ENCODE results near the gene CEBPA.
"Not testable (repeated sequence)": the region's sequence is repeated elsewhere in the genome, so short reads cannot be mapped to it uniquely, and the experiment has no call there.

CEBPA gene

GRCh38 chr19:33300009-33300893 is 2.1 kb downstream of the CEBPA start:
- peak; percentile 23 for DNase-seq

DNA sequence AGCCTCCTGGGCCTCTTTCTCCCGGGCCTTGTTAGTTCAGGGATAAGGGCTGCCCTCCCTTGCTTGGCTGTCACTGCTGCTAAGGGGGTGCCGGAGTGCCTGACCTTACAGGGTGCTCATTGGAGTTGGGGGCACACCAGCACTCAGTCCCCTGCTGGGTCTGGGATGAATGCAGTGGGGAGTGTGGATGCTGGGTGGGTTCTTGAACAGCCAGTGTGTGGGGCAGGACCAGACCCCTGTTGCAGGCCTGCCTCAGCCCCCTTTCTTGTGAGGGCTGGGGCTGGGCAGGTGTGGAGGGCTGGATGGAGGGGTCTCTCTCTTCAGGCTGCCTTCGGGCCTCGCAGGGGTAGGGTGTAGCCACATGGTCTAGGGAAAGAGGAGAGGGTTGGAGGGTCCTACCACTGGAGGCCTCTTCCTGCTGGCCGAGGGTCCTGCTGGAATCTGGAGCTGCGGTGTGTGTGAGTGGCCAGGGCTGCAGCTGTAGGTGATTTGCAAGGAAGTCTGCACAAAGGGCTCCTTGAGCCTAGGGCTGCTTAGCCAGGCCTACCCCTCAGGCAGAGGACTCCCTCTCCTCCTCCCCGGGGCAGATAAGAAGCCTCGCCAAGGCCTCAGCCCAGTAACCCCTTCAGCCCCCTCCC is 3.2 kb downstream of the CEBPA start:
- no peak for DNase-seq

DNA sequence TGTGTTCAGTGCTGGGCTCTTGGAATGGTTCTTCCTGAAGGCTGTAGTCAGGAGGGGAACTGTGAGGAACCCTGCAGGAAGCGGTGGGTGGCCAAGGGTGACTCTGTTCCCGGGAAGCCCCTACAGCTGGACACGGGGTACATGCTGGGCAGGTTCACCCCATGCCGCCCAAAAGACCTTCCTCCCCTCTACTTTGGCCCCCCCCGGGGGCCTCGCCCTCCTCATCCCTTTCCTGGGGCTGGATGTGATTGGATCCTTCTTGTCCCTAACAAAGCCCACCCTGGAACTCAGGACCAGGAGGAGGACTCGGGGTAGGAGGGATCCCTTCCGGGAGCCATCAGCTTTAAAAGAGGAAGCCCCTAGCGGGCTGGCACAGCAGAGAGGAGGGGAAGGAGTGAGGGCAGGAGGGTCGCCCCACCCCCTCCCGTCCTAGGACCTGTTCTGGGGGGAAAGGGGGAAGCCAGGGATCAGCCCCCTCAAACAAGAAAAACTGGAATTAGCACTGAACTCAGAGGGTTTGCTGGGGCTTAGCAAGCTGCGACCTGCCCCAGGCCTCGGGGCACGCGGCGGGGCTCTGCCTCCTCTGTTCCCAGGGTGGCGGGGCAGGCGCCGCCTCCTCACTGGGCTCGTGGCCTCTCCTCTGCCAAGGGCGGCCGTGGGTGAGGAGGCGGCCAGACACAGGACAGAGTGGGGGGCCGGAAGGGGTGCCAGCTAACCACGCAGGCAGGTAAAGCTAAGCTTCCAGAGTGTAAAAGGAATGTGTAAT is 4.0 kb downstream of the CEBPA start:
- DNase-seq = no peak

DNA sequence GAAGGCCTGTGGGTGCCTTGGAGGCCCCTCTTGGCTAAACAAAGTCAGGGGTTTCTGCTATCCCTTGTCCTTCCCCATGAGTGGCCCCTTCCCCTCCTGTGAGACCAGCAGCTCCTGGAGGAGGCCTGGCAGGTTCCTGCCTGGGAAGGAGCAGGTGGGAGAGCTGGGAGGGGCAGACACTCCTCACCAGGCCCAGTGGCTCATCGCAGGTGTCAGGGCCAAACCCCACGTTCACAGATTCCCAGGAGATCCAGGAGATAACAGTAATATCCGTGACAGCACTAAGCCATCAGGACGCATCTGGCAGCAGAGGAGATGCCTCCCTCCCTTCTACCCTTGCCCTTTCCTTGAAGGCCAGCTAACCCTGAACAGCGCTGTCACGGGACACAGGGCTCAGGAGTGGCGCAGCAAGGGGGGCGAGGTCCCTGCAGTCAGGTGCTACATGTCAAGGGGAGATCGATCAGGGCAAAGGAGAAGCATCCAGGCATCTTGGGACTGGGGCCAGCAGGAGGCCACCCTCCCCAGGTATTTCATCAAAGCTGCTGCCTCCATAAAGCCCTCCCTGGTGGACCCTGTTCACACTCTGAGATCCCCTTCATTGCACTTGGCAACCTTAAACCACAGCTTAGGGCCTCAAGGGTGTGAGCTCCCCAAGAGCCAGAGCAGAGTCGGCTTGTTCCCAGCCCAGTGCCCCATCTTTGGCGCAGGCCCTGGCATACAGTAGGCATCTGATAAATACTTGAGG is 4.8 kb downstream of the CEBPA start:
- no peak for DNase-seq

- peak; percentile 60 for DNase-seq
Measured at GRCh38 chr19:33296488-33296971, 5.8 kb downstream of the CEBPA start.

- DNase-seq = no peak
Measured at GRCh38 chr19:33295621-33296487, 6.5 kb downstream of the CEBPA start.

DNA sequence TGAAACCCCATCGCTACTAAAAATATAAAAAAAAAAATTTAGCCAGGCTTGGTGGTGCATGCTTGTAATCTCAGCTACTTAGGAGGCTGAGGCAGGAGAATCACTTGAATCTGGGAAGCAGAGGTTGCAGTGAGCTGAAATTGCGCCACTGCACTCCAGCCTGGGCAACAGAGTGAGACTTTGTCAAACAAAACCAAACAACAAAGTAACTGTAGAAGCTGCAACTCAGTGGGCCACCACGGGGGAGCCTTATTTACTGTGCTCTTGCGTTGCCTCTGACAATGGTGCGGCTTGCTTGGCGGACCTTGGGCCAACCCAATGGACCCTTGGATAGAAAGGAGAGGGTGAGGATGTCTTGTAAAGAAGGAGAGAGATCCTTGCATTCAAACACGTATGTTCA is 7.3 kb downstream of the CEBPA start:
- not testable (repeated sequence) for DNase-seq

GRCh38 chr19:33294058-33294798 is 8.1 kb downstream of the CEBPA start:
- no peak for DNase-seq

GRCh38 chr19:33293255-33294057 is 8.9 kb downstream of the CEBPA start:
- peak; percentile 59 for DNase-seq

DNA sequence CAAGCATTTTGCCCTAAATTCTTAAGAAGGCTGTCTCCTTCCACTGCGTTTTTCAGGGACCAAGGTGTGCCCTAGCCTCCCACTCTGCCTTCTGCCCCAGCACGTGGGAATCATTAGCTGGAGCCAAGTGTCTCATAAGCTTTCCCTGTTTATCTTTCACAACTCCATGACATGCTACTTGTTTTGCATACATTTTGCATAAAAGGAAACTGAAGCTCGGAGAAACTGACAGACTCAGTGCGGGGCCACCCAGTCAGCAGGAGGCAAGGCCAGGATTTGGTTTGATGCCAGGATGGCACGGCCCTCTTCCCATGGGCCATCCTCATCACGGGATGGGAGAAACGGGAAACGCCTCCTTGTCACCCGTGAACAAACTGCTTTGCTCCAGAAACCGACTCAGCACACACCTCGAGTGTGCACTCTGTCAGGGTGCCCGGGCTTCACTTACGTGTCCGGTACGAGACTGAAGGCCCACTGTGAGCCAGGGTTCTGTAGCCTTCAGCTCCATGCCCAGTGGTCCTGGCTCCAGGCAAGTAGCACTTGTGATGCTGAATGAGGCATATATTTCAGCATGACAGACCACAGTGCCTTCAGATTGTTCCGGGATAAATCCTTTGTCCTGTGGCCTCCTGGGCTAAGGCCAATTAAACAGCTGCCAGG is 9.6 kb downstream of the CEBPA start:
- DNase-seq = peak; percentile 33

- DNase-seq = no peak
Measured at GRCh38 chr19:33291623-33292534, 10.5 kb downstream of the CEBPA start.

DNA sequence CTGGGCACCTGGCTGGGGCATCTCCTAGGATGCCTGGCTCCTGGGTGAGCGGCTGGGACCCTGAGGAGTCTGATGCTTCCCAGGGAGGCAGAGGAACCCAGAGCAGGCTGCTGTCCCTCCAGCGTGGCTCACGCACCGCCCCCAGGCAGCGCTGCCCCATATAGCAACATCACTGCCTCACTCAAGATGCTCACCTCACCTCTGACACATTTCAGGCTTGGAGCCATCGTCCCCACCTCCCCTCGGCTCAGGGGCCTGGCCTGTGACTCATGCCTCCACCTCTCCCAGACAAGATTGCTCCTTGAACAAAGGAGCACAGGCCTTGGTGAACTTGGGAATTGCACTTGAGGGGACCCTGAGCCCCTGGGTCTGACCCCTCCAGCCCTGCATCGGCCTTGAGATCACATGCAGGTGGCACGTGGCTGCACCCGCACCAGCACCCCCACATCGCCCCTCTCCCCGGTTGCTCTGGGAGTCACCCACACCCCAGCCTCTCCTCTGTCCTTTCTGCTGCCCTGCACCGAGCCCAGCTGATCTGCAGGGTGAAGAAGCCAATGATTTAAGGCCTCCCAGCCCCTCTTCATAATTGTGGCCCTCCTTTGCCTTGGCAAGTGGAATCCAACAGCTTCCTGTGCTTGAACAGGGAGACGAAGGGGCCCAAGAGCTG is 11.2 kb downstream of the CEBPA start:
- DNase-seq = no peak

DNA sequence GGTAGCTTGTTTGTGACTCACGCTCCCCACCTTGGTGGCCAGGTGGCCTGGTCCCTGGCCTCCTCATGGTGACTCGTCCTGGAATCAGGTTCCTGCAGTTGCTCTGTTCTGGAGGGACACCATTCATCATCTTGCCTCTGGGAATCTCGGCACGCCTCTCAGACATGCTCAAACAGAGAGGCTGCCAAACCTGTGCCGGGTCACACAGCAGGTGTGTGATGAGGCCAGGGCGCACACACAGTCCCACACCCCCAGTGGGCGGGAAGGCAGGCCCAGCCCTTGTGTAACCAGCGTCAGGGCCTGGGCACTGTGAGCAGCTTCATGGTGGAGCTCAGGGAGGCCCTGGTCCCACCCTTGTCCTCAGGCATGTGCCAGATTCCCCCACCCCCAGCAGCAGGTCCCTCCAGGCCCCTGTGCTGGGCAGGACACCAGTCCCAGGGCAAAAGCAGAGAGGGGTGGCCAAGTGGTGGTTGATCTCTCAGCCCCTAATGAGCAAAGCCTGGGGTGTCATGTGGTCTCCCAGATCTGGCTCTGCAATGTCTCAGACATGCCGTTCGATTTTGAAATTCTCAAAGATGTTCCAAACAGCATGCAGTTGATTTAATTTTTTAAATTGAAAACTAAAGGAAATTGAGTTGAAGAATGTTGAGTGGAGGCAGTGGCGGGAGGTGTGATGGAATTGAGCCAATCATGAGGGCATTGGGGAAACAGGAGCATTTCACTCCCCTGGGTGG is 12.1 kb downstream of the CEBPA start:
- DNase-seq = no peak

DNA sequence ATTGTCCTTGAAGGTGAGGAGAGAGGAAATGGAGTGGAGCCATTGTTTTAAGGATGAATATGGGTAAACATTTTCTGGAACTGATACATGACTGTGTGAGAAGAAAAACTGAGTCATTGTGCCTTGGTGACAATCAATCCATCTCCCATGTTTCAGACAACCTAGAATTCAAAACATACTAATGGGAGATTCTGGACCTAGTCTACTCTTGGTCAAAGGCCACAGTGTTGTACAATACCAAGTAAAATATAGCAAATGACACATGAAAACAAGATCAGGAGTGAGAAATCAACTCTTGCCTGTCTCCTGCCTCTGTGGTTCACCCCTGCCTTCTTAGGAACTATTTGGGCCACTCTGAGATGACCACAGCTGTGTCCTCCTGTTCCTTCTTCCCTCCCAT is 13.1 kb downstream of the CEBPA start:
- no peak for DNase-seq

GRCh38 chr19:33288666-33289065 is 13.7 kb downstream of the CEBPA start:
- DNase-seq = no peak

- DNase-seq = no peak
Measured at GRCh38 chr19:33287927-33288326, 14.4 kb downstream of the CEBPA start.

DNA sequence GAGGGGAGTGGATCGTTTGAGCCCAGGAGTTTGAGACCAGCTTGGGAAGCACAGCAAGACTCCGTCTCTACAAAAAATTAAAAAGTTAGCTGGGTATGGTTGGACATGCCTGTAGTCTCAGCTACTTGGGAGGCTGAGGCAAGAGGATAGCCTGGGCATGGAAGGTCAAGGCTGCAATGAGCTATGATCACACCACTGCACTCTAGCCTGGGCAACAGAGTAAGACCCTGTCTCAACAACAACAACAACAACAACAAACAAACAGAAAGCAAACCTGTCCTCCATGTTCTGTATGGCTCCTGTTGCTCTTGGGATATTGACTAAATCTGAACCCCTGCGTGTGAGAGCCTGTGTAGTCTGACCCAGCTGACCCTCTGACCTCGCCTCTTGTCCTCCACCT is 14.9 kb downstream of the CEBPA start:
- no peak for DNase-seq

All from fibroblast of skin of scalp (primary cell).